GM19395 (cell line): ENCODE measurements around the gene ANO5.
"Not testable (repeated sequence)": the region's sequence is repeated elsewhere in the genome, so short reads cannot be mapped to it uniquely, and the experiment has no call there.

Experiments
- ATAC-seq: cut with Tn5 transposase; IDR thresholded peaks from one replicate; pipeline ENCODE4 v1.9.1; 2021; ENCODE audit warnings: mild to moderate bottlenecking, moderate library complexity; ENCODE audit not compliant: unreplicated experiment

Gene ANO5

GRCh38 chr11:22197139-22198005, 4.5 kb downstream of the ANO5 start:
- no peak for ATAC-seq

GRCh38 chr11:22199243-22199642, 6.4 kb downstream of the ANO5 start:
- ATAC-seq = no peak

- no peak for ATAC-seq
Measured at GRCh38 chr11:22203281-22203680, 10.4 kb downstream of the ANO5 start.

GRCh38 chr11:22207162-22207561, 14.3 kb downstream of the ANO5 start:
- no peak for ATAC-seq

GRCh38 chr11:22208151-22208858, 15.4 kb downstream of the ANO5 start:
- ATAC-seq = no peak

GRCh38 chr11:22216940-22217339, 24.1 kb downstream of the ANO5 start:
- ATAC-seq = no peak

- ATAC-seq = peak; percentile 60
Measured at GRCh38 chr11:22221143-22221542, 28.3 kb downstream of the ANO5 start.

- no peak for ATAC-seq
Measured at GRCh38 chr11:22225190-22225589, 32.3 kb downstream of the ANO5 start.

- ATAC-seq = no peak
Measured at GRCh38 chr11:22234743-22235142, 41.9 kb downstream of the ANO5 start.

- ATAC-seq = peak; percentile 98
Measured at GRCh38 chr11:22244986-22245592, 52.2 kb downstream of the ANO5 start.

GRCh38 chr11:22246992-22247391, 54.1 kb downstream of the ANO5 start:
- no peak for ATAC-seq

GRCh38 chr11:22249871-22250270, 57.0 kb downstream of the ANO5 start:
- no peak for ATAC-seq

- no peak for ATAC-seq
Measured at GRCh38 chr11:22256876-22257275, 64.0 kb downstream of the ANO5 start.

- ATAC-seq = no peak
Measured at GRCh38 chr11:22263613-22264012, 70.7 kb downstream of the ANO5 start.

- ATAC-seq = not testable (repeated sequence)
Measured at GRCh38 chr11:22268983-22269624, 76.2 kb downstream of the ANO5 start.

GRCh38 chr11:22273781-22274180, 80.9 kb downstream of the ANO5 start:
- no peak for ATAC-seq

GRCh38 chr11:22275600-22275999, 82.7 kb downstream of the ANO5 start:
- ATAC-seq = no peak

- no peak for ATAC-seq
Measured at GRCh38 chr11:22276535-22276934, 83.7 kb downstream of the ANO5 start.

- not testable (repeated sequence) for ATAC-seq
Measured at GRCh38 chr11:22284991-22285390, 92.1 kb downstream of the ANO5 start.

GRCh38 chr11:22302368-22302767, 109.5 kb downstream of the ANO5 start:
- ATAC-seq = no peak

GRCh38 chr11:22304337-22304961, 111.6 kb downstream of the ANO5 start:
- peak; percentile 75 for ATAC-seq
